Measurements from ENCODE around the gene TTLL5.
"Not testable (repeated sequence)": the region's sequence is repeated elsewhere in the genome, so short reads cannot be mapped to it uniquely, and the experiment has no call there.

Gene TTLL5

GRCh38 chr14:75877884-75878283 is 216.8 kb downstream of the TTLL5 start:
- no peak for DNase-seq

GRCh38 chr14:75879031-75879430 is 218.0 kb downstream of the TTLL5 start:
- DNase-seq: no peak

- DNase-seq: no peak
Observed at GRCh38 chr14:75880512-75880911, 219.5 kb downstream of the TTLL5 start.

- DNase-seq: no peak
Observed at GRCh38 chr14:75881994-75882393, 220.9 kb downstream of the TTLL5 start.

GRCh38 chr14:75884198-75884611 is 223.2 kb downstream of the TTLL5 start:
- no peak for DNase-seq

GRCh38 chr14:75885829-75886228 is 224.8 kb downstream of the TTLL5 start:
- no peak for DNase-seq

GRCh38 chr14:75886636-75887348 is 225.7 kb downstream of the TTLL5 start:
- DNase-seq: no peak

GRCh38 chr14:75888945-75889344 is 227.9 kb downstream of the TTLL5 start:
- no peak for DNase-seq

GRCh38 chr14:75896341-75896740 is 235.3 kb downstream of the TTLL5 start:
- no peak for DNase-seq

GRCh38 chr14:75904311-75904710 is 243.3 kb downstream of the TTLL5 start:
- DNase-seq: no peak

- DNase-seq: no peak
Observed at GRCh38 chr14:75905147-75905904, 244.3 kb downstream of the TTLL5 start.

- no peak for DNase-seq
Observed at GRCh38 chr14:75906228-75906627, 245.2 kb downstream of the TTLL5 start.

- DNase-seq: no peak
Observed at GRCh38 chr14:75906680-75907280, 245.7 kb downstream of the TTLL5 start.

GRCh38 chr14:75907756-75908359 is 246.8 kb downstream of the TTLL5 start:
- no peak for DNase-seq

- no peak for DNase-seq
Observed at GRCh38 chr14:75909630-75910029, 248.6 kb downstream of the TTLL5 start.

- DNase-seq: no peak
Observed at GRCh38 chr14:75910048-75910447, 249.0 kb downstream of the TTLL5 start.

GRCh38 chr14:75911883-75912282 is 250.8 kb downstream of the TTLL5 start:
- no peak for DNase-seq

- DNase-seq: no peak
Observed at GRCh38 chr14:75913183-75913582, 252.1 kb downstream of the TTLL5 start.

- no peak for DNase-seq
Observed at GRCh38 chr14:75915045-75915444, 254.0 kb downstream of the TTLL5 start.

GRCh38 chr14:75917322-75917945 is 256.4 kb downstream of the TTLL5 start:
- no peak for DNase-seq

GRCh38 chr14:75917946-75918335 is 256.9 kb downstream of the TTLL5 start:
- DNase-seq: no peak

- not testable (repeated sequence) for DNase-seq
Observed at GRCh38 chr14:75920421-75920820, 259.4 kb downstream of the TTLL5 start.
